Peyer's patch (tissue), 4 donors: ENCODE results near the gene SSTR5.

Source experiments
- CTCF ChIP-seq, 6 experiments: fragments of 450-650 bp in 4 of 6; fragments of 200-600 bp in 2 of 6; sonication (generic) in 1 of 6; IDR thresholded peaks; one replicate each; pipeline ENCODE4 v1.5.1; 2017 to 2019; ENCODE audit warnings: antibody characterized with exemption in 6 of 6, mild to moderate bottlenecking in 3 of 6, moderate library complexity in 1 of 6
- POLR2A ChIP-seq, 2 donors: fragments of 450-650 bp; IDR thresholded peaks; one replicate each; pipeline ENCODE4 v1.5.1; 2017; ENCODE audit warnings: antibody characterized with exemption in 2 of 2, mild to moderate bottlenecking in 2 of 2, moderate library complexity in 2 of 2

- TF ChIP-seq CTCF (IDR thresholded peaks at IDR 0.05) (no peak), POLR2A (IDR thresholded peaks at IDR 0.05) (no peak)
These were observed 25.3 kb downstream of the SSTR5 start for GRCh38 chr16:1097800-1098199.
